CD14-positive monocyte (primary cell): Measurements from ENCODE around the gene PAX9. TPM values are rescaled to one million over a fixed set of nuclear protein-coding genes. Genes with fewer than 3 reads are reported as not detected.

ENCODE experiments used
- DNase-seq, 3 donors: peaks; one replicate each; pipeline ENCODE4 v3.0.0-alpha.2; 2011 to 2022
- H2AFZ ChIP-seq: 2 replicates; pipeline ENCODE4 v1.6.0; 2012; ENCODE audit warnings: mild to moderate bottlenecking, low read depth, low read length, inconsistent platforms; ENCODE audit not compliant: insufficient read depth, poor library complexity, severe bottlenecking
- H3K27ac ChIP-seq, 2 donors: 1 replicate in 1 of 2; 2 replicates in 1 of 2; pipeline ENCODE4 v1.5.1; 2012 to 2013; ENCODE audit warnings: low read length in 2 of 2, control low read depth in 1 of 2, inconsistent platforms in 1 of 2, low read depth in 1 of 2, mild to moderate bottlenecking in 1 of 2
- H3K27me3 ChIP-seq, 2 donors: one replicate each; pipeline versions ENCODE4 v1.6.0 to v1.6.1; 2011 to 2013; ENCODE audit warnings: low read length in 2 of 2; ENCODE audit not compliant: control insufficient read depth in 2 of 2, insufficient read depth in 2 of 2
- H3K36me3 ChIP-seq, 2 donors: replicated peaks in 1 of 2; 1 replicate in 1 of 2; 2 replicates in 1 of 2; pipeline versions ENCODE4 v1.5.1 to v1.6.1; 2012 to 2013; ENCODE audit warnings: low read length in 2 of 2, control low read depth in 1 of 2, inconsistent platforms in 1 of 2, mild to moderate bottlenecking in 1 of 2; ENCODE audit not compliant: insufficient read depth in 2 of 2, control insufficient read depth in 1 of 2
- H3K4me1 ChIP-seq, 2 donors: 1 replicate in 1 of 2; 2 replicates in 1 of 2; pipeline versions ENCODE4 v1.5.1 to v1.6.1; 2012 to 2013; ENCODE audit warnings: low read length in 2 of 2, control low read depth in 1 of 2, inconsistent platforms in 1 of 2, mild to moderate bottlenecking in 1 of 2, moderate library complexity in 1 of 2; ENCODE audit not compliant: insufficient read depth in 2 of 2, control insufficient read depth in 1 of 2
- H3K4me2 ChIP-seq: replicated peaks from 2 replicates; pipeline ENCODE3; 2012; ENCODE audit warnings: low read length, moderate library complexity, mild to moderate bottlenecking; ENCODE audit not compliant: poor library complexity, severe bottlenecking; ENCODE audit errors: extremely low read depth
- H3K4me3 ChIP-seq, 3 experiments: fragments of 200-600 bp in 1 of 3; sonication (generic) in 1 of 3; replicated peaks in 1 of 3; 1 replicate in 2 of 3; 2 replicates in 1 of 3; pipeline ENCODE4 v1.5.1; 2011 to 2013; ENCODE audit warnings: low read length in 3 of 3, mild to moderate bottlenecking in 3 of 3, control low read depth in 2 of 3, low read depth in 2 of 3, inconsistent platforms in 1 of 3, moderate library complexity in 1 of 3
- H3K79me2 ChIP-seq: 2 replicates; pipeline ENCODE4 v1.6.0; 2012; ENCODE audit warnings: mild to moderate bottlenecking, control low read depth, inconsistent platforms, low read length, moderate library complexity; ENCODE audit not compliant: insufficient read depth
- H3K9ac ChIP-seq: 2 replicates; pipeline ENCODE4 v1.6.0; 2017; ENCODE audit warnings: low read length, mild to moderate bottlenecking; ENCODE audit not compliant: insufficient read depth, poor library complexity, severe bottlenecking
- H3K9me3 ChIP-seq, 2 donors: replicated peaks in 1 of 2; 1 replicate in 1 of 2; 2 replicates in 1 of 2; pipeline versions ENCODE4 v1.5.1 to v1.6.1; 2012 to 2013; ENCODE audit warnings: low read length in 2 of 2, control low read depth in 1 of 2; ENCODE audit not compliant: control insufficient read depth in 1 of 2, insufficient read depth in 1 of 2
- H4K20me1 ChIP-seq: 2 replicates; pipeline ENCODE4 v1.6.0; 2012; ENCODE audit warnings: mild to moderate bottlenecking, low read length, control low read depth, moderate library complexity; ENCODE audit not compliant: insufficient read depth
- H3K27ac Mint-ChIP-seq, 7 donors: one replicate each; pipeline ENCODE4 v1.8.0; 2020; ENCODE audit warnings: mild to moderate bottlenecking in 7 of 7, mixed read lengths in 7 of 7, moderate library complexity in 6 of 7, inconsistent platforms in 2 of 7
- H3K27me3 Mint-ChIP-seq, 3 donors: one replicate each; pipeline ENCODE4 v1.8.0; 2021 to 2022; ENCODE audit warnings: low read depth in 3 of 3, mild to moderate bottlenecking in 3 of 3, mixed read lengths in 3 of 3, moderate library complexity in 3 of 3, inconsistent platforms in 1 of 3
- H3K36me3 Mint-ChIP-seq, 2 donors: one replicate each; pipeline ENCODE4 v1.8.0; 2020; ENCODE audit warnings: mixed read lengths in 2 of 2, inconsistent platforms in 1 of 2, mild to moderate bottlenecking in 1 of 2
- H3K4me1 Mint-ChIP-seq: one replicate; pipeline ENCODE4 v1.8.0; 2020; ENCODE audit warnings: mild to moderate bottlenecking, mixed read lengths
- H3K4me3 Mint-ChIP-seq, 2 donors: one replicate each; pipeline ENCODE4 v1.8.0; 2020; ENCODE audit warnings: mild to moderate bottlenecking in 2 of 2, mixed read lengths in 2 of 2, moderate library complexity in 1 of 2
- H3K9me3 Mint-ChIP-seq, 7 donors: one replicate each; pipeline ENCODE4 v1.8.0; 2020 to 2022; ENCODE audit warnings: mixed read lengths in 7 of 7, mild to moderate bottlenecking in 6 of 7, moderate library complexity in 6 of 7, inconsistent platforms in 2 of 7
- WGBS: methylation state at CpG from one replicate; pipeline ENCODE4 v1.1.5; 2013; ENCODE audit warnings: missing lambda C conversion rate; ENCODE audit not compliant: insufficient coverage; 5-methylcytosine and 5-hydroxymethylcytosine counted together
- intact Hi-C, 2 donors: fragments of 100-400 bp; cut with micrococcal nuclease; formaldehyde crosslinking; loops; one replicate each; pipeline versions ENCODE4 v1.15.0 to v1.15.1; 2023
- polyA plus RNA-seq, 3 donors: library from polyadenylated mRNA; depleted of rRNA in 1 of 3; unstranded in 2 of 3; stranded (reverse) in 1 of 3; fragments of 300-500 nt in 2 of 3; fragments of >200 nt in 1 of 3; fragmentation: Illumina TruSeq in 2 of 3; gene quantifications; 1 replicate in 2 of 3; 2 replicates in 1 of 3; pipeline ENCODE4 v1.2.3, GENCODE V29; 2012 to 2021
- TF ChIP-seq, protein P1 (sequence below): fragments of 200-600 bp; IDR thresholded peaks from one replicate; pipeline ENCODE4 v1.8.0; 2022; ENCODE audit warnings: antibody characterized with exemption, mild to moderate bottlenecking

The PAX9 gene
- polyA plus RNA-seq, 3 donors = not detected

DNA sequence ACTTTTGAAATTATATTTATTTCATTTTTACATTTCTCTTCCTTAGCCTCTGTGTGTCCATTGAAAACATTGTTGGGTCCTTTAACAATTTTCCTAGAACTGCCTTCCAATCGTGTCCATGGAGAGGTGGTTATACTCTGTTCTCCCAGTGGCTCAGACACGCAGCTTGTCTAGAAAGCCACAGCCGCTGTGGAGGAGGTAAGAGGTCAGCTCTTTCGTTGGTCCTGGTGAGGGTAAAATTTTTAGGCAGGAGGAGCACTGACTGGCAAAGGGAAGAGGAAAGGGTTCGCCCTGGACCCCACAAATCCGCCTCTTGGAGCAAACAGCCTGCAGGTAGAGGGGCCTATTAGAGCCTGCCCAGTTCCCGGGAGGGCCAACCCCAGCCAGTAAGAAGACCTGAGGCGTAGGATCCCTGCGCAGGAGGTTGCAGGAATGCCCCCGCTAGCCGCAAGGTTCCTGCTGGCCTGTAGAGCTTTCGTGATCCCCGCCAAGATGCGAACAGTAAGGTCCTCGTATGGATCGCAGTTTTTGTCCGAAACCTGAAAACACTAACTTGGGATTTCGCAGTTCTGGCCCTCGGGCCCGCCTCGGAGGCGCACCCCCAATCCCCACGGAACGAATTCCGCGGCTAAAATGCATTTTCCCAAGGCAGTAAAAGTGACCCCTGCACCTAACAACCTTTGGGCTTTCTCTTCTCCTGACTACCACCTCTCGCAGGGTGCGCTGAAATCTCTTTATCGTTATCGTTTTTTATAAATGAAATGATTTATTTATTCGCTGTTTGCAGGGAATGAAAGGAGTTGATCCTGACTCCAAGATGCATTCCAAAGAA, 7.5 kb upstream of the PAX9 start:
- 9% methylated on average over 26 of the region's 31 CpGs for WGBS

GRCh38 chr14:36654794-36655381, 6.8 kb upstream of the PAX9 start:
- H3K27ac Mint-ChIP-seq = no peak overlapping the region
- Histone ChIP-seq H3K4me3 (no peak overlapping the region), H3K9ac (no peak overlapping the region), H3K36me3 (no peaks in the 10 kb centered on the region), H2AFZ (no peak overlapping the region), H4K20me1 (no peaks in the 10 kb centered on the region), H3K4me2 (no peak overlapping the region), H3K27ac (no peak overlapping the region), H3K9me3 (peaks cover 26 to 65% of the 10 kb centered on the region in 2 donors), H3K79me2 (no peaks in the 10 kb centered on the region), H3K4me1 (peaks cover 0 to 7% of the 10 kb centered on the region in 2 donors), H3K27me3 (peaks cover 90 to 97% of the 10 kb centered on the region in 2 donors)
- H3K4me3 Mint-ChIP-seq = peak overlapping the region in 1 of 2 donors; percentile 70
- peaks cover 8 to 47% (median 33%) of the 10 kb centered on the region in 7 donors for H3K9me3 Mint-ChIP-seq
- peaks cover 19% of the 10 kb centered on the region for H3K4me1 Mint-ChIP-seq
- intact Hi-C loops = no loop called here
- TF ChIP-seq, protein P1, sequence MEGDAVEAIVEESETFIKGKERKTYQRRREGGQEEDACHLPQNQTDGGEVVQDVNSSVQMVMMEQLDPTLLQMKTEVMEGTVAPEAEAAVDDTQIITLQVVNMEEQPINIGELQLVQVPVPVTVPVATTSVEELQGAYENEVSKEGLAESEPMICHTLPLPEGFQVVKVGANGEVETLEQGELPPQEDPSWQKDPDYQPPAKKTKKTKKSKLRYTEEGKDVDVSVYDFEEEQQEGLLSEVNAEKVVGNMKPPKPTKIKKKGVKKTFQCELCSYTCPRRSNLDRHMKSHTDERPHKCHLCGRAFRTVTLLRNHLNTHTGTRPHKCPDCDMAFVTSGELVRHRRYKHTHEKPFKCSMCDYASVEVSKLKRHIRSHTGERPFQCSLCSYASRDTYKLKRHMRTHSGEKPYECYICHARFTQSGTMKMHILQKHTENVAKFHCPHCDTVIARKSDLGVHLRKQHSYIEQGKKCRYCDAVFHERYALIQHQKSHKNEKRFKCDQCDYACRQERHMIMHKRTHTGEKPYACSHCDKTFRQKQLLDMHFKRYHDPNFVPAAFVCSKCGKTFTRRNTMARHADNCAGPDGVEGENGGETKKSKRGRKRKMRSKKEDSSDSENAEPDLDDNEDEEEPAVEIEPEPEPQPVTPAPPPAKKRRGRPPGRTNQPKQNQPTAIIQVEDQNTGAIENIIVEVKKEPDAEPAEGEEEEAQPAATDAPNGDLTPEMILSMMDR = no peak
- 7% methylated on average over 27 of the region's 34 CpGs for WGBS
- DNase-seq = no peak
- peaks cover 92 to 99% (median 94%) of the 10 kb centered on the region in 3 donors for H3K27me3 Mint-ChIP-seq
- H3K36me3 Mint-ChIP-seq = peaks cover 3 to 20% of the 10 kb centered on the region in 2 donors

More for the DNA sequence above, 7.5 kb upstream of the PAX9 start:
- intact Hi-C loops = no loop called here
- Mint-ChIP-seq H3K4me1 (peaks cover 19% of the 10 kb centered on the region), H3K9me3 (peaks cover 8 to 41% (median 31%) of the 10 kb centered on the region in 7 donors), H3K27me3 (peaks cover 90 to 99% (median 93%) of the 10 kb centered on the region in 3 donors), H3K36me3 (peaks cover 3 to 18% of the 10 kb centered on the region in 2 donors), H3K4me3 (peak overlapping the region in 1 of 2 donors; percentile 70), H3K27ac (no peak overlapping the region)
- peaks cover 26 to 58% of the 10 kb centered on the region in 2 donors for H3K9me3 ChIP-seq
- H3K9ac ChIP-seq = no peak overlapping the region
- H3K4me3 ChIP-seq = no peak overlapping the region
- H3K36me3 ChIP-seq = no peaks in the 10 kb centered on the region
- TF ChIP-seq, protein P1 = no peak
- H3K4me2 ChIP-seq = no peak overlapping the region
- no peak overlapping the region for H3K27ac ChIP-seq
- no peak overlapping the region for H2AFZ ChIP-seq
- peaks cover 90 to 97% of the 10 kb centered on the region in 2 donors for H3K27me3 ChIP-seq
- H4K20me1 ChIP-seq = no peaks in the 10 kb centered on the region
- DNase-seq = no peak
- H3K4me1 ChIP-seq = peaks cover 0 to 7% of the 10 kb centered on the region in 2 donors
- H3K79me2 ChIP-seq = no peaks in the 10 kb centered on the region
